Activated gamma-delta T cell treated with Interleukin-2 at 50 U/mL for 16 hours (primary cell): ENCODE results near the gene FUZ.

Source experiments
- DNase-seq: peaks from one replicate; pipeline ENCODE4 v3.0.0-alpha.2; 2020

Gene FUZ

DNA sequence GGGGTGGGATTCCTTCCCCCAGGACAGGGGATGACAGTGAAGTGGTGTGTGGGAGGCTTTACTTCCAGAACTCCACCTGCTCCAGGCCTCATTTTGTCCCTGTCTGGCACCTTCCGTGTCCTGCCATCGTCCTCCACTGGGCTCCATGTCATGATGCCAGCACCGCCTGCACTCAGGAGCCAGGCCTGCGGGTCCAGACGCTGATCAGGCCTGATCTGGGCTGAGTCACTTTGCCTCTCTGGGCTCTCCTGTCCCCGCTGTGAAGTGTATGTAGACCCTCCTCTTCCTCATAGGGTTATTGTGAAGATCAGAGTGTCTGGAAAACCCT, 9.6 kb downstream of the FUZ start:
- no peak for DNase-seq

DNA sequence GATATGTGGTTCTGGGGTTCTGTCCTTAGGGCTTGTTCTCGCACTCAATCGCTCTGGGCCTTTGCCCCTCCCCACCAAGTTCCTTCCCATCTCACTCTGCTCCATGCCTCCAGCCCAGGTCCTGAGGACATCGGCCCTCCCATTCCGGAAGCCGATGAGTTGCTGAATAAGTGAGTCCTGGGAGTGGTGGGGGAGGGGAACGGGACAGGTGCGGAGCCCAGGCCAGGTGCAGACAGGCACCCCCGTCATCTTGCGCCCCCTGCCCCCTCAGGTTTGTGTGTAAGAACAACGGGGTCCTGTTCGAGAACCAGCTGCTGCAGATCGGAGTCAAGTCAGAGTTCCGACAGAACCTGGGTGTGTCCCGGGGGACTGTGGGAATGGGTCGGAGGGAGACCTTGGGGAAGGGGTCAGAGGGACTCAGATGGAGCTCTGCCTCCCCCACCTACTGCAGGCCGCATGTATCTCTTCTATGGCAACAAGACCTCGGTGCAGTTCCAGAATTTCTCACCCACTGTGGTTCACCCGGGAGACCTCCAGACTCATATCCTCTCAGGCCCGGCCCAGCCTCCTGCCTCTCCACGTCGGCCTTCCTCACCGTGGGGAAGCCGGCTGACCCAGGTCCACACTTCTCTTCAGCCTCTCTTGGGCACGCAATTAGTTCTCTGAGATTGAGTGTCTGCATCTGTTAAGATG, 10.1 kb downstream of the FUZ start:
- no peak for DNase-seq

DNA sequence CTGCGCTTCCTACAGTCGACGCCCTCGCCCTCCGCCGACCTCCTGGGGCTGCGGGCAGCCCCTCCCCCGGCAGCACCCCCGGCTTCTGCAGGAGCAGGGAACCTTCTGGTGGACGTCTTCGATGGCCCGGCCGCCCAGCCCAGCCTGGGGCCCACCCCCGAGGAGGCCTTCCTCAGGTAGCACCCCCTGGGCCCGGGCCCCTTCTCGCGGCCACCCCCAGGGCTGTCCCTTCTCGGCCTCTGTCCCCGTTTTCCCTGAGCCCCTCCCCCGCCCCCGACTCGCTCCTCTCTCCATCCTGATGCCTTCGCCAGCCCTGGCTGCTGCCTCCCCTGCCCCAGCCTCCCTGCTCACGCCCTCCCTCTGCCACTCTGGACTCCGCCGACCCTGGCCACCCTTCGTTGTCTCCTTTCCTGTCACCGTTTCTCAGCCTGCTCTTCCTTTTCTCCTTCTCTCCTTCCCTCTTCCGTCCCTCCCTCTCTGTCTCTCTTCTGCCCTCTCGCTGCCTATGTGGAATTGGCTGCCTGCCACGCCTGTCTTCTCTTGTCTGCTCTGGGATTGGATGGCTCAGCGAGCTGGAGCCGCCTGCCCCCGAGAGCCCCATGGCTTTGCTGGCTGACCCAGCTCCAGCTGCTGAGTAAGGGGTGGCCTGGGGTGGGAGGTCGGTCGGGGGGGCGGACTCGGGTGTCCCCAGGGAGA, 11.0 kb downstream of the FUZ start:
- DNase-seq: no peak

DNA sequence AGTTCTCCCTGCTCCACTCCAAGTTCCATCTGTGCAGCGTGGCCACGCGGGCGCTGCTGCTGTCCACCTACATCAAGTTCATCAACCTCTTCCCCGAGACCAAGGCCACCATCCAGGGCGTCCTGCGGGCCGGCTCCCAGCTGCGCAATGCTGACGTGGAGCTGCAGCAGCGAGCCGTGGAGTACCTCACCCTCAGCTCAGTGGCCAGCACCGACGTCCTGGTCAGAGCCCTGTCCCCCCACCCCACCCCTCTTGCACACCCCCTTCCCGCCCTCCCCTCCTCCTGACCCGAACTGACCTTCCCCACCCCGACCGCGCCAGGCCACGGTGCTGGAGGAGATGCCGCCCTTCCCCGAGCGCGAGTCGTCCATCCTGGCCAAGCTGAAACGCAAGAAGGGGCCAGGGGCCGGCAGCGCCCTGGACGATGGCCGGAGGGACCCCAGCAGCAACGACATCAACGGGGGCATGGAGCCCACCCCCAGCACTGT, 11.6 kb downstream of the FUZ start:
- DNase-seq: no peak

DNA sequence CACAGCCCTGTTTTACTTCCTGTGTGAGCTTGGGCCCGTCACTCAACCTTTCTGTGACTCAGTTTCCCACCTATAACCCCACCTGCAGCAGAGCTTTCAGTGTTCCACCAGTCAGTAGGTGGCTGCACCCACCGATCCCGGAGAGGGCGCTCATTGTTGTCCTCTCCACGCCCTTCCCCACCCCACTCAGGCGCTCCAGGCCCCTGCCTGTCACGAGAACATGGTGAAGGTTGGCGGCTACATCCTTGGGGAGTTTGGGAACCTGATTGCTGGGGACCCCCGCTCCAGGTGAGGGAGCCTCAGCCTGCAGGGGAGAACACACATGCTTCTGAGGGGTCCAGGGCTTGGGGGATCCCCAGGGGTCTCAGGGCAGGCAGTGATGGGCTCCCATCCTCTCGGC, 12.3 kb downstream of the FUZ start:
- no peak for DNase-seq

DNA sequence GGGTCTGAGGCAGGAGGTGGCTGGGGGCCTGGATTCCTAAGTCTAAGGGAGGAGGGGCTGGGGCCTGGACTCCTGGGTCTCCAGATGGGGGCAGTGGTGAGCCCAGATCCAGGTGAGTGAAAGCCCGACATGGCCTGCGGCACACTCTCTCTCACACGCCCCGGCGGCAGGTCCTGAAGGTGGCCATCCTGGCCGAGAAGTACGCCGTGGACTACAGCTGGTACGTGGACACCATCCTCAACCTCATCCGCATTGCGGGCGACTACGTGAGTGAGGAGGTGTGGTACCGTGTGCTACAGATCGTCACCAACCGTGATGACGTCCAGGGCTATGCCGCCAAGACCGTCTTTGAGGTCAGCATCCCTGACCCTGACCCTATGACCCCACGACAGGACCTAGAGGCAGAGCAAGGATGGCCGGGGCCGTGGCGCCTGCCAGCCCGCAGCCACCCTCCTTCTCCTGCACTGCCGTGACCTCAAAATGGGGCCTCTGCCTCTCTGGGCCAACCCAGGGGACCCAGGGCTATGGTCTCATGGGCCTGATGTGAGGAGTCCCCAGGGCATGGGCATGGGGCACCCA, 13.2 kb downstream of the FUZ start:
- DNase-seq: no peak

DNA sequence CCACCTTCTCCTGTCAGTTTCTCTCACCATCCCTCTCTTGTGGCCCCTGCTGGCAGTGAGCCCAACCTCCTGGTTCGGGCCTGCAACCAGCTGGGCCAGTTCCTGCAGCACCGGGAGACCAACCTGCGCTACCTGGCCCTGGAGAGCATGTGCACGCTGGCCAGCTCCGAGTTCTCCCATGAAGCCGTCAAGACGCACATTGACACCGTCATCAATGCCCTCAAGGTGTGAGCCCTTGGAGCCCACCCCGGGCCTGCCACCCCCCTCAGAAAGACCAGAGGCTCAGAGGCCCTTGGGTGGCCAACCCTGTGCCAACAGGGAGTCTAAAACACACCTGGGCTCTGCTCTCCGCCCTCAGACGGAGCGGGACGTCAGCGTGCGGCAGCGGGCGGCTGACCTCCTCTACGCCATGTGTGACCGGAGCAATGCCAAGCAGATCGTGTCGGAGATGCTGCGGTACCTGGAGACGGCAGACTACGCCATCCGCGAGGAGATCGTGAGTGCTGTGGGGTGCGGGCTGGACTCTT, 13.8 kb downstream of the FUZ start:
- DNase-seq: no peak

DNA sequence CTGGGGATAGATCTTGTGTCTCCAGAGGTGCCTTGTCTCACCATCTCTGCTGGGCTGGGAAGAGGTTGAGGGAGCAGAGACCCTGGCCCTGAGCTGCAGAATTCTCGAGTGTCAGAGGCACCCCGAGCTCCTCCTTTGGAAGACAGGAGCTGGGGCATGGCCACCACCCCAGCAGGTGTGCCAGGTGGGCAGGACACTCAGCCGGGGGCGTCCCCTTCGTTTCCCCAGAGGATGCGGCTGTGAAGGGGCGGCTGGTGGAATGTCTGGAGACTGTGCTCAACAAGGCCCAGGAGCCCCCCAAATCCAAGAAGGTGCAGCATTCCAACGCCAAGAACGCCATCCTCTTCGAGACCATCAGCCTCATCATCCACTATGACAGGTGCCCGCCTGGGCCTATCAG, 14.5 kb downstream of the FUZ start:
- no peak for DNase-seq

DNA sequence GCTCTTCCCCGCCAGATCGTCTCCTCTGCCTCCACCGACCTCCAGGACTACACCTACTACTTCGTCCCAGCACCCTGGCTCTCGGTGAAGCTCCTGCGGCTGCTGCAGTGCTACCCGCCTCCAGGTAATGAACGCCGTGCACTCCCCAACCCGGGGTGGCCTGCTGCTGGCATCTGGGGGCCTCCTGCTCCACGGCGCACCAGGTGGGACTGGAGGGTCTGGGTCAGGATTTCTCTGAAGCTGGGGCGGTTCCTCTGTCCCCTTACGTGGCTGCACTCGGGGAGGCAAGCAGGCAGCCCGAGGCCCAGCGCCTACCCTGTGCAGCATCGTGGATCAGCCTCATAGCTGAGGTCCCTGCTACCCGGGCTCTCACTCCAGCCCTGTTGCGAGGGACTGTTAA, 17.5 kb downstream of the FUZ start:
- DNase-seq: no peak

DNA sequence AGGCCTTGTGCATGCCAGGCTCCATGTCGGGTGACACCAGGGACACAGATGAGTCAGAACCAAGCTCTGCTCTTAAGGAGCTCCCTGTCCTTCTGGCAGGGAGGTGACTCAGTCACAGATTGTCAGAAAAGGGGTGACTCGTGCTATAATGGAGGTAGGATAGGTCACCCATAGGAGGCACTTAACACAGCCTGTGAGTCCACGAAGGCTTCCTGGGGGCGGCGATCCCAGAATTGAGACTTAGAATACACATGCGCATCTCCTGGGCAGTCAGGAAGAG, 19.6 kb downstream of the FUZ start:
- DNase-seq: no peak

DNA sequence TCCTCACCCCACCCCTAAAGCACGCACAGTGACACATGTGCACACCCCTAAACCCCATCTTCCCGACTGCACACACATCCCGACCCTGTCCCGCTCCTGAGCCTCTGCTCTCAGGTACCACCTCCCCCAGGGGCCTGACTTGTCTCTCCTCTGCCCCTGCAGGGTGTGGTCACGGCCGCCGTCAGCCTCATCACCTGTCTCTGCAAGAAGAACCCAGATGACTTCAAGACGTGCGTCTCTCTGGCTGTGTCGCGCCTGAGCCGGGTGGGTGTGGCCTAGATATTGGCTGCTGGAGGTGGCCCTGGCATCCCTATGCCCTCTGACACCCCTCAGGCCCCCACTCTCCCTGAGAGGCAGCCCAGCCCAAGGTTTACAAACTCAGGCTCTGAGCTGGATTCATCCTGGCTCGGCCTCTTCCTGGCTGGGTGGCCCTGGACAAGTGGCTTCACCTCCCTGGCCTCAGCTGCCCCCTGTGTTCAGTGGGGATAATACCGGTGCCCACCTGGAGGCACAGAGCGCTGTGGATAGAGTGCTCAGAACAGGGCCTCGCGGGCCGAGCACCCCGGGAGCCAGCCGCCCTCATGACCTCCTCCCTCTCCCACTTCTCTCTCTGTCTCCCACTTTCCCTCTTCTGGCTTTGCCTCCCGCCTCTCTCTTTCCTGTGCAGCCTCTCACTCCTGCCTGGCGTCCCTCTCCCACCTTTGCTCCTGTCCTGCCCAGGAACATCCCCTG, 20.1 kb downstream of the FUZ start:
- DNase-seq: no peak

DNA sequence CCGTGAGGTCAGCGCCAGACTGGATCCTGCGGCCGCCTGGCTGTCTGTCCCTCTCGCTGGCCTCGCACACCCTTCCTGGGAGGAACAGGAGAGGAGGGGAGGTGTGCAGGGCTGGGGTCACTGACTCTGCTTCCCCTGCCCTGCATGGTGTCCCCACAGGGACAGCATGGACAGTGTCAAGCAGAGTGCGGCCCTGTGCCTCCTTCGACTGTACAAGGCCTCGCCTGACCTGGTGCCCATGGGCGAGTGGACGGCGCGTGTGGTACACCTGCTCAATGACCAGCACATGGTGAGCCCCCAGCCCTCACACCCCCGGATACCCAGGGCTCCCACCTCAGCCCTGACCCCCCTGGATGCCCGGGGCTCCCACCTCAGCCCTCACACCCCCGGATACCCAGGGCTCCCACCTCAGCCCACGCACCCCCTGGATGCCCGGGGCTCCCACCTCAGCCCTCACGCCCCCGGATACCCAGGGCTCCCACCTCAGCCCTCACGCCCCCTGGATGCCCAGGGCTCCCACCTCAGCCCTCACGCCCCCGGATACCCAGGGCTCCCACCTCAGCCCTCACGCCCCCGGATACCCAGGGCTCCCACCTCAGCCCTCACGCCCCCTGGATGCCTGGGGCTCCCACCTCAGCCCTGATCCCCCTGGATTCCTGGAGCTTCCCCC, 21.2 kb downstream of the FUZ start:
- no peak for DNase-seq

DNA sequence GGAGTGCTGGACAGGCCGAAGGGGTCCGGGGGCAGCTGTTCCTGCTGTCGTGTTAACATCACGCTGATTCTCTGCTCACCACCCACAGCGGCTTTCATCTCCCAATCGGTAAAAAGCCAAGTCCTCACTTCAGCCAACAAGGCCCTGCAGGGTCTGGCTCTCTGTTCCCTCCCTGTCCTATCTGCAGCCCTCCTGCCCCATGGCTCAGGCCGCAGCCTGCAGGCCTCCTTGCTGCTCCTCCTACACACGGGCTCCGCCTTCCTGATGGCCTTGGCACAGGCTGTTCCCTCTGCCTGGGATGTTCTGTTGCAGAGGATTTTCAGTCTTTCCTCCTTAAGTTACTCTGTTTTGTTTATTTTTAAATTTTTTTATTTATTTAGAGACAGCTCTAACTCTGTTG, 22.2 kb downstream of the FUZ start:
- no peak for DNase-seq

DNA sequence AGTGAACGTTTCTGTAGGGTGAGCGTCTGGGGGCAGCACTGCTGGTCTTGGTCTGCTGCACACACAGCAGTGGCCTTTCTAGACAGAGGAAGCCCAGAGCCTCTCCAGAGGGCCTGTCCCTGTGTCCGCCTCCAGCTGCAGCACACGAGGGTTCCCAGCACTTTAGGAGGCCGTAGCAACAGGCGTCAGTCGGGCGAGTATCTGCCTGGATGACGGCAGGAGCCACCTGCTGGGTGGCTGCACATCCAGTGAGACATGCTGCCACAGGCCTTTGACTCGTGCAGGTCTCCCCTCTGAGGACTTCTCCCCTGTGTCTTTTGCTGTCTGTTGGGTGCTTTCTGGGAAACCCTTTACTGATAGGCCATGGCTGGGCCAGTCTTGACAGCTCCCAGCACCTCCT, 24.2 kb downstream of the FUZ start:
- DNase-seq: no peak

DNA sequence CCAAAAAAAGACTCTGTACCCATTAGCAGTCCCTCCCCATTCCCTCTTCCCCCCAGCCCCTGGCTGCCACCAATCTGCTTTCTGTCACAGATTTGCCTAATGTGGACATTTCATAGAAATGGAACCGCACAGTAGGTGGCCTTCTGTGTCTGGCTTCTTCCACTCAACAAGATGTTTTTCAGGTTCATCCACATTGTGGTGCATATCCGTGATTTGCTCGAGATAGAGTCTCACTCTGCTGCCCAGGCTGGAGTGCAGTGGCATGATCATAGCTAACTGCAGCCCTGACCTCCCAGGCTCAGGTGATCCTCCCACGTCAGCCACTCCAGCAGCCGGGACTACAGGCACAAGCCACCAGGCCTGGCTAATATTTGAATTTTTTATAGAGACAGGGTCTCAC, 25.3 kb downstream of the FUZ start:
- DNase-seq: no peak

DNA sequence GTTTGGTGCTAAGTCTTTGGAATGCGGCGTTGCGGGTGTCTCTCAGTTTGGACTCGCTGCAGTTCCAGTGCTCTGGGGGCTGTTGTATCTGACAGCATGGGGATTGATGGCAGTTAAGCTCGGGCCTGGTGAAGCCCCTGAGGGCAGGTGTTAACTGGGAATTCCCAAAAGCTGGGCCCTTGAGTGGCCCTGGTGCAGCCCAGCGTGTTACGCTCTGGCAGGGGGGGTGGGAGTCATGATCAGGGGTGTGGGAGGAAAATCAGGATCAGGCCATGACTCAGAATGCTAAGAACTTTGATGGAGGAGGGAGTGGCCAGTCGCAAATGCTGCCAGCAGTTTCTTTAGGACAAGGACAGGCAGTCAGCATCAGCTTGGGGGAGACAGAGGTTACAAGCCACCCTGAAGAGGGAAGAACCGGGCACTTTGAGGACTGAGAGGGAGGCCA, 26.7 kb downstream of the FUZ start:
- DNase-seq: no peak

DNA sequence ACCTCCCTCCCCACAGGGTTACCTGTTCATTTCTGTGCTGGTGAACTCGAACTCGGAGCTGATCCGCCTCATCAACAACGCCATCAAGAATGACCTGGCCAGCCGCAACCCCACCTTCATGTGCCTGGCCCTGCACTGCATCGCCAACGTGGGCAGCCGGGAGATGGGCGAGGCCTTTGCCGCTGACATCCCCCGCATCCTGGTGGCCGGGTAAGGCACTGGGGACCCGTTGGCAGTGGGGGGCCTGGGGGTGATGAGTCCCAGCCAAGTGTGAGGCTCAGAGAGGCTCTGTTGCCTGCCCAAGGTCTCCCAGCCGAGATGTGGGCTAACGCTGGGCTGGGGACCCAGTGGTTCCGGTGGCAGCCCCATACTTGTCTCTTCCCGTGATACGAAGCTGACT, 30.6 kb downstream of the FUZ start:
- DNase-seq: no peak

DNA sequence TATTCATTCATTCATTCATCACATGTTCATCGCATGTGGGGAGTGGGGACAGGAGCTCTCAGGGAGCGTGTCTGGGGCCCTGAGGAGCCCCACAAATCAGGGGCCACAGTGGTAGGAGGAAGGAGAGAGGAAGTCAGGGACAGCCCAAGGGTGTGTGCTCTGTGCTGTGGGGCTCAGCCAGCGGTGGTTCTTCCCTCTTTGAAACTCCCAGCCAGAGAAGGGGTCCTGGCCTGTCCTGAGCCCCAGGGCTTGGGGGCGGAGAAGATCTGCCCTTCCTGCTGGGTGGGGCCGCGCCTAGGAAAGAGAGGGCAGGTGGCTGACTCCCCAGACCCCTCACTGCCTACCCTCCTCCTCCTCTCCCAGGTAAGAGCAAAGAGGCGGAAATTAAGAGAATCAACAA, 31.7 kb downstream of the FUZ start:
- no peak for DNase-seq

DNA sequence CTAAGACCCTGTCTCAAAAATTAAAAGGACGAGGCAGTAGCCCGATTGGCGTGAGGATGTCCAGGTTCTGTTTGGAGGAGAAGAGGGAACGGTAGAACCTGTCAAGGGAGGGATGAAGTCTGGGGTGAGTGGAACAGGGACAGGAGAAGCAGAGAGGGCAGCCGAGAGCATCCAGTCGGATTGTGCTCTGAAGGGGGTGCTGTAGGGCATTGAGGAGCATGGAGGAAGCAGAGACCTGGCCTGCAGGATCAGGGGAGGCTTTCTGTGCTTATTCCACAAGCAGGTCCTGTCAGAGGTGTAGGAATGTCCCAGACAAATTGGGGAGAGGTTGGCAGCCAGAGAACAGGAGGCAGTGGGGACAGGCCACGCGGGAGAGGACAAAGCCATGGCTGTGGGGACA, 32.2 kb downstream of the FUZ start:
- no peak for DNase-seq

DNA sequence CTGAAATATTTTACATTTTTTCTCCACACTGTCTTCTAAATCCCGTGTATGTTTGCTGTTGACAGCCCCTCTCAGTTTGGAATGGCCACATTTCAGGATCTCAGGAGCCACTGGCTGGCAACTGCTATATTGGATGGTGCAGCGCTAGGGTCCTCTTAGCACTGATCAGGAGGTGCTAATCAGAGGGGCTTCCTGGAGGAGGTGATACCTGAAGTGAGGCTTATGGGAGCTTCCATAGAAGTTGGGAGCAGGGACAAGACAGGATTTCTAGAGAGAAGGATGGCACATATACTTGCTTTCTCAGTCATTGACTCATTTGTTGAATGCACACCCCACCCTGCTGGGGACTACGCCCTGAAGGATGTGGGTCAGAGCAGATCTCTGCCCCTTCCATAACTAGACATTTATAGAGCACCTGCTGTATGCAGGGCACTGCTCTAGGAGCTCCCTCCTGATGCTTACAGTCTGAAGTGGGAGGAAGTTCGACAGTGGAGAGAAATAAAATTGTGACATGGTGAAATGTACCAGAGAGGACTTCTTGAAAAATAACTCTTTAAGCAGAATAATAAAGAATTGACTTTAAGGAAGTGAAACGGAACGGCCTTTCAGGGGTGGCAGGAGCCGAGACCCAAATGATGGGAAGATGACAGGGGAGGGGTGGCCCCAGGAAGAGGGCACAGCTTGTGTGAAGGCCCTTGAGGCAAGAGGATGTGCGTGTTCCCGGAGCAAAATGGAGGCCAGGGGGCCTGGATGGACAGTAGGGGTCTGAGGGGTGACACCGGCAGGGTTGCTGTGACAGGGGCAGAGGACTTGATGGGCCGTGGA, 33.1 kb downstream of the FUZ start:
- DNase-seq: no peak

DNA sequence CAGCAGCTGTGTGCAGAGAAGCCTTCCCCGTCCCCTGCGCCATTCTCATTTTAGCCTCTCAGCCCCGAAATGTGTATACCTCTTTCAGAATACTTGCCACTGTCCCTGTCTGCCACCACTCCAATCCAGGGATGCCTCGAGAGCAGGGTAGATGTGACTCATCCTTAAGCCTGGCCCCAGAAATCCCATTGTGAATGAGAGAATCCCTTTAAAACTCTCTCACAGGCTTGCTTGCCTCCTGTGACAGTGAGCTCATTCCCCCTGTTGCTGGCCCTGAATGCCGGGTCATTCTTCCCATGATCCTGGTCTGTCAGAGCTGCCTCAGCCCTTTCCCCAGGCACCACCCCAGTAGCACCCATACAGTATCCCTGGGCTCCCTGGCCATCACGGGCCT, 36.7 kb downstream of the FUZ start:
- DNase-seq: no peak

DNA sequence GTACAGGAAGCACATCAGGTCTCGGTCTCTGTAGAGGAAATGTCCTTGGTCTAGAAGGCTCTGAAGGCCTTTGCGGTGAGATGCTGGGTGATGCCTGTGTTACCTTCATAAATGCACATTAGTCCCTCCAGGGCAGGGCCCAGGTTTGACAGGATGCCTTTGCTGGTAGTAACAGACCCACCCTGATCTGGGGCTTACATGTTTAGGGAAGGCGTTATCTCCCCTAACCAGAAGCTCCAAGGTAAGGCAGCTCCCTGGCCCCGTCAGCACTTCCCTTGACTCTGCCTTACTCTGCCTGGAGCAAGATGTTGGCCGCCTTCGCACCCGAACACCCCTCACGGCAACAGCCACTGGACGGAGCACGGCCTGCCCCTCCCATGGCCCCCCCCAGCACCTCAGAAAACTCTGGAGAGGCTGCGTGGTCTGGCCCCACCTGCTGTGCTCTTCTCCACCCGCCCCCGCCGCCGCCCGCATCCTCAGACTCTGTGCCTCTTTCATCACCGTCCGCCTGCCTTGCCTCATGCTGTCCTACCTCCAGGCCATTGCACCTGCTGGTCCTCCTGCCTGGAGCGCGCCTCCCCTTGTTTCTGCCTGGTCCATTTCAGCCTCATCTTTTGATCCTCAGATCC, 37.2 kb downstream of the FUZ start:
- DNase-seq: no peak
